Epithelial cell of prostate (primary cell): Measurements from ENCODE around the gene DLG2.
"Not testable (repeated sequence)": the region's sequence is repeated elsewhere in the genome, so short reads cannot be mapped to it uniquely, and the experiment has no call there.

Experiments used
- DNase-seq: peaks from one replicate; pipeline ENCODE4 v3.0.0-alpha.2; 2011; ENCODE audit warnings: low read depth, low spot score
- H3K27ac ChIP-seq: fragments of 450-650 bp; 2 replicates; pipeline ENCODE4 v1.5.1; 2017; ENCODE audit warnings: mild to moderate bottlenecking

The DLG2 gene

DNA sequence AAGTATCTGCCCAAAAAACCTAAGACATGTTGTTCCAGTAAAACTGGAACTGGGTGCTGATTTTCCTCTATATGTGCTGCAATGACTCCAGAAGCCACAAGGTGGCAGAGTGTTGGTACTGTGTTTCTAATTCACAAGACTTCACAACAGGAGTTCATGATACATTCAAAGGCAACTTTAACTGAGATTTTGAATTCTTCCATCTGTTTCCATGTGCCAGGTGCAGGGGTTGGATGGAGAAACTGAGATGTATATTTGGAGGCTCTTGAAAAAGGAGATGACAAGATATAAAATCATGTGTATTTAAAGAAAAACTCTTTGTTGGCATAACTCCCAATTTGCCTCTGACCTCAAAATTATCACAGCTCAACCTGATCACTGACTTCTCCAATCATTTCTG lies 1242.4 kb downstream of the DLG2 start:
- no peak for DNase-seq
- no peak overlapping the region for H3K27ac ChIP-seq

DNA sequence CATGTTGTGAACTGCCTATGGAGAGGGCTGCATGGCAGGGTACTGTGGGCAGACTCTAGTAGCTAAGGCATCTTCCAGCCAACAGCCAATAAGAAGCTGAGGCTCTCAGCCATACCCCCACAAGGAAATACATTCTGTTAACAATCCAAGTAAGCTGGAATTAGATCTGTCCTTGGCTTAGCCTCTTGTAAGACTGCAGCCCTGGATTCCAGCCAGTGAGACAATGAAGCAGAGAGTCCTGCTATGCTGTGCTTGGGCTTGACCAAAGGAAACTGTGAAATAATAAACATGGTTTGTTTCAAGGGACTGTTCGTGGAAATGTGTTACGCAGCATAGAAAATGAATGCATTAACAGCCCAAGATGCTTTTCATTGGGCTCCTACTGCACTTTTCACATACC lies 1243.6 kb downstream of the DLG2 start:
- DNase-seq, result no peak
- H3K27ac ChIP-seq, result no peak overlapping the region

DNA sequence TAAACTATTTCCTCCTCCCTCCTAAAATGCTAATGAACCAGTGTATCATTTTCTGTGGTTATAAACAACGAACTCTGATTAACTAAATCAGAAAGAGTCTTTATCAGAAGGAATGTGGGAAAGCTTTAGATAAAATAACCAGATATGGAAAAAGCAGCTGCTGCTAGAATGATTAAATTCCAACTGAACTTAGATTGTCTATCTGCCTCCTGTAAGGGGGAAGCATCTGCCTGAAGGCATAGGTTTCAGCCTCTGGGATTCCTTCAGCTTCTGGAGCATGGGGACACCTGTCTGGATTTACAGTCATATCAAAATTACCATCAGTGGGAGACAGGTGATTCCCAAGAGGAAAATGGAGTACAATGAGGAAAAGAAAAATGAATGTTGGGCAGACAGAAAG lies 1245.5 kb downstream of the DLG2 start:
- H3K27ac ChIP-seq, result no peak overlapping the region
- DNase-seq, result no peak

DNA sequence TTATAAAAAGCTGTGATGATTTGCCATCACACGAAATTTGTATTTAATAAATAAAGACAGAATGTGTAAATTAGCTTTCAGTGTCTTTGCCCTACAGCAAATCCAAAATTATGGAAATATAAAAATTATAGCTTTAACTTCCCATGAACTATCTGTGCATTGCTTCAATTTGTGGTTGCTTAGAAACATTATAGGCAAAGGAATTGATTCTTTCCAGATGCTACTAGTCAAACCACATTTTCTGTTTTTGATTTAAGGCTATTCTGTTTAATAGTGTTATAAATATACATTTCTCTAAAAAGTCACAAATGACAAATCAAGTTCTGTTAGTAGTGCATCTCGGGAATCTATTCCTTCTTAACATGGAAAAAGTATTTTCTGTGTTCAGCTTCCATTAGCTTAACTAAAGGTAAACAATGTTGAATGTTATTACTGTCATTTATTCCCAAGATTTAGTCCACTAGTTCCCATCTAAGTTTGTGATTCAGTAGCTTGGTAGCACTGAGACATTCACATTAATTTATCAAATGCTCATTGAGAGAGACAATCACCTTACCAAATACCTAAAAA lies 1254.7 kb downstream of the DLG2 start:
- no peak for DNase-seq
- no peak overlapping the region for H3K27ac ChIP-seq

DNA sequence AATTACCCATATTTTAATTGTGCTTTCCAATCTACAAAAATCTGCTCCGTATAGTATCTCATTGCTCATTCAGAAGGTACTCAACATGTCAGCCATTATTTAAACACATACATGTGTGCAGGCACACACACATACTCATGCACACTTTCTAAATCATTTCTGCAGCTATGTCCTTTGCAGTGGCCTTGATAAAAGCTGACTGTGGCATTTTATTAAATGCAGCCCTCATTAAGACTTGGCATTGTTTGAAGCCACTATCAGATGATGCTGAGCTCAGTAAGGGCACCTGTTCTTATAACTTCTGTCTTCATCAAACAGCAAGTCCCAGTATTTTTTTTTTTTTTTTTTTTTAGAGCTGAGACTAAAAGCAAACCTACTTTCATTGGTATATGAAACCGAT lies 1269.1 kb downstream of the DLG2 start:
- DNase-seq, result no peak
- no peak overlapping the region for H3K27ac ChIP-seq

DNA sequence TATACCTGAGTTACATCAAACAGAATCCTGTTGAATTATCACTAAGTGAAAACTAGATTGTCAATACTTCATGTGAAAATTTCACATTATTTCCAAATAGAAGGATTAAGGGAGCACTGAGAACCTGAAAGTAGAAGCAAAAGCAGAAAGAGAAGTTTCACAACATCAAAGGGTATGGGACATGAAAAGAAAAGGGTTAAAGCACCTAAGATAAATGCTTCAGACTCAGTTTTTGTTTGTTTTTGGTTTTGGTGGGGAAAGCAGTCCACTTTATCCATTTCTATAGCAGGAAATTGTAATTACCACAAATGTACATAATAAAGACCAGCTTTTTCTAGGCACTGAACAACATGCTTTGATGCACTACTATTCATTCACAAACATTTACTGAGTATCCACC lies 1271.2 kb downstream of the DLG2 start:
- no peak for DNase-seq
- H3K27ac ChIP-seq, result no peak overlapping the region

DNA sequence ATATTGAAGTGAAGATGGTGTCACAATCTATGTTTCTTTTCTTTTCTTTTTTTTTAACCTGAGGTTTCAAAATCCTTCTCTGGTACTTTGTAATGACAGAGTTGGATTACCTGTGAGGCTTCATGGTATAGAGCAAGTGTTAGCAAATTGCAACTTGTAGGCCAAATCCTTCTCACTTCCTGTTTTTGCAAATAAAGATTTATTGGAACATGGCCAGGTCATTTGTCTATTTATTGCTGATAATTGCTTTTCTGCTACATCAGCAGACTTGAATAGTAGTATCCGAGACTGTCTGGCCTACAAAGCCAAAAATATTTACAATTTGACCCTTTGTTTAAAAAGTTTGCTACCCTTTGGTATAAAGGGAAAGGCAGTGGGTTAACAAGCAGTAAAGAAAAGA lies 1281.5 kb downstream of the DLG2 start:
- DNase-seq, result no peak
- no peak overlapping the region for H3K27ac ChIP-seq

DNA sequence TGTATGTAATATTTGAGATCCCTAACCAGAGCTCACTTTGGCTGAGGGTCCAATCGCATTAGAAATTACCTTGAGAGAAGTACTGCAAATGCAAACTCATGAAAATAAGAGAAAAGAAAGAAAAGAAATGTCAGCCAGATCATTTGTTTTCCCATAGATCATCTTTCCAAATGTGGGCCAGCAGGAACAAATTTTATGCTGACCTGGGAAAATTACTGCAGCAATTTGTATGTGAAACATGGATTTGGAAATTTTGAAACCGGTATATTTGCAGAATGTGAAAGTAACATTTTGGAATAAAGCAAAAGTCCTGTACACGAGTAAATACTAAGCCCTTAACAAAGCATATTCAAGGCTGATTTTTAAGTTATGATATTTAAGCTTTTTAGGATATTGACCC lies 1282.1 kb downstream of the DLG2 start:
- DNase-seq, result no peak
- no peak overlapping the region for H3K27ac ChIP-seq

DNA sequence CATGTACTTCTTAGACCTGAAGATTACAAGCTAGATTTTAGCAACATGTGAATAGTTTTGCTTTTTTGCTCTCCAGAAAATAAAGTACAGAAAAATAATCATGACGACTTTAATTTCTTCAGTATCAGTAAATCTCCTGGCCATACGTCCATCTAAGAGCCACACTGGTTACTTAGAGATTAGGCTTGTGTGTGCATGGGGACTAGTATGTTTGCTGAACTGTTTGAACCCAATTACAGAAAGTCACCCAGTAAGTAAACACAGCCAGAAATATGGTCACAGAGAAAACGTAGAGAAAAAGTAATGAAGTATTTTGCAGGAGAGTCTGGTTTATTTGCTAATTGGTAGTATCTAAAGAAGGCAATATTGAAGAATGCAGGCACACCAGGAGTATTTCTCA lies 1287.3 kb downstream of the DLG2 start:
- H3K27ac ChIP-seq, result no peak overlapping the region
- DNase-seq, result no peak

DNA sequence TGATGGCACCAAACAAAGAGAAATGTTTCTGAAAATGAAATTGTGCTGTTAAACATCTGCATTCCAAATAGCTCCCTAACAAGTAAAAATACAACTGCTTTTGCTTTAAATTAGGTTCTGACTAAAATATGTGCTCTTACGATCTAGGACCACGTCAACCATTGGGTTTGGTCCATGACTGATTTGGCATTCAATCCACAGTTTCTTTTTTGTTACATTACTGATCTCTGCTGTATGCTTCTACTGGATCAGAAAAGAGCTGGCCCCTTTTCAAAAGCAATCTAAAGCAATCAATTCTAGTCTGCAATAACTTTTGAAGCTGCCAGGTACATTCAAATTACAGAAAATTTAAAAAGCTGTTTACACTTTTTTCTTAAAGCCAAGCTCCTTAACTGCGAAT lies 1293.9 kb downstream of the DLG2 start:
- no peak for DNase-seq
- no peak overlapping the region for H3K27ac ChIP-seq

DNA sequence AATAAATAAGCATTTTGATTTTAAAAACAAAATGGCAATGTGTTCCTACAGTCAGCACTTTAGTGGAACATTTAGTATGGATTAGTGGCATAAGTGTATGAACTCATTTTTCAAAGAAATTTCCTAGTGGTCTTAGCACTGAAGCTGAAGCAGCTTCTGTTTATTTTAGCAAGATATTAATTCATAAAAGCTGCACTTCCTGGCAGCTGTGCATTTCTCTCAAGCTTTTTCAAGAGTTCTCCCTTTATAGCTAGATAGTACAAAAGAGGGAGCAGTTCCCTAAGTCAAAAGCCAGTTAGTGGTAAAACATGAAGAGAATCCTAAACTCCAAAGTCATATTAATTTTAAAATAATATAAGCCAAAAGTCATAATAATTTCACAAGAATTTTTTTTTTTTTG lies 1304.9 kb downstream of the DLG2 start:
- no peak overlapping the region for H3K27ac ChIP-seq
- DNase-seq, result no peak

DNA sequence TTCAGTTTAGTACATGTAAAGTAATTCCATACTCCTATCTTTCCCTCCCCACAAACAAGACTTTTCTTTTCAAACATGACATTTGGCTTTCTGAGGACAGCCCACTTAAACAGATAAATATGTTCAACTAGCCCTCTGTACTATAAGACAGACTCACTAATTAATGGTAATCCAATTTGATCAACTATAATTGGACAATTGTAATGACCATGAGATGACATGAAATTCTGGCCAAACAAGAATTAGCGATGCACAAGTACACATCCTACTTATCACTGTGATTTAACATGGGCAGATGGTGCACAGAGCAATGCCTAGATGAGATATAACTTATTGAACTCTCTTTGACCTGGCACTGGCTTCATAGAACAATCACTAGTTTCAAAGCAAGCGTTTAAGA lies 1307.3 kb downstream of the DLG2 start:
- no peak overlapping the region for H3K27ac ChIP-seq
- no peak for DNase-seq

DNA sequence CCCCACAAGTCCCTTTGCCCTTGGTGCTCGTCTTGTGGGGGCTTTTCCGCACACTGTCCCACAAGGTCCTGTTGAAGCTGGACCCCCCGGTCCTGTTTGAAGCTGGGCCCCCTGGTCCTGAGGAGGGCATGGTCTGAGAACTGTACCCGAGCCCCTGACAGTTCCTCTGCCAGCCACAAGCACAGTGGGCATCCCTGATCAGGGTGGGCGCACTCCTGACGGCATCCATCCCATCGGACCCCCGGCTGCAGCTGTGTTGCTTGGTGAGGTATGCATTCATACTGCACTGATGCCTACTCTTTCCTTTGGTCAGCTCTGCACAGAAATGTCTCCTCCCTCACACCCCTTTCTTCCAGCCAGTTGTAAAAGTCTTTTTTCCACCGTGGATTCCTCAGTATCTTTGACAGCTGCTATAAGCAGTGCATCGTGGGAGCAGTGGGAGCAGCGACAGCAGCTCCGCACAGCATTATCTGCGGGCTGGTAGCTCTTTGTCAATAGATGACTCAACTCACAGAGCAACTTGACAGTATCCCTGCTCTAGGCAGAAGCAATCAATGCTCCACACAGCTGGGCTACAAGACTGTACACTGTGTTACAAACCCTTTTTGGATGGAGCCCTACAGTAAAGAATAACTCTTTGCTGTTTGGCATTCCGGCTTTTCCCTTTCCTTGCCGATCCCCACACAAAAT lies 1310.1 kb downstream of the DLG2 start:
- no peak overlapping the region for H3K27ac ChIP-seq
- DNase-seq, result no peak

DNA sequence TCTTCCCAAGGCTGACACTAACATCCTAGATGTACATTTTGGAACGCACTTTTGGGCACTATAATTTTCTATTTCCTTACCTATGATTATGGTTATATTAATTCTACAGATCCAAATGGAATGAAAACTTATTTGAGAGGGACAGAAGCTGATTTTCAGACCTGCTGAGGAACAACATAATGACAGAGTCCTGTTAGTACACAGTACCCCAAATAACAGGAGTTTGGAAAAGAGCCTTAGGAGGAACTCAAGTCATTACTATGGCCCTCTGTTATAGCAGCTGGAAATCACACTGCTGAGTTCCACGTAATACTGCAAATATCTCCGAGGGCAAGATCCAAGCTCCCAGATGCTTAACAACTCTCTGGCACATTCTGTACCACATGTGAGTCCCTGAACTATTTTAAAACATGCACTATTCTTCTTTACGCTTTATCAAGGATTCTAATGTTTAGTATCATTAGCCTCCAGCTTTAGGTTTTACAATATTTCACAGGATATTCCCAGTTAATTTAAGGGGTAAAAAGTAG lies 1313.2 kb downstream of the DLG2 start:
- no peak overlapping the region for H3K27ac ChIP-seq
- DNase-seq, result no peak

DNA sequence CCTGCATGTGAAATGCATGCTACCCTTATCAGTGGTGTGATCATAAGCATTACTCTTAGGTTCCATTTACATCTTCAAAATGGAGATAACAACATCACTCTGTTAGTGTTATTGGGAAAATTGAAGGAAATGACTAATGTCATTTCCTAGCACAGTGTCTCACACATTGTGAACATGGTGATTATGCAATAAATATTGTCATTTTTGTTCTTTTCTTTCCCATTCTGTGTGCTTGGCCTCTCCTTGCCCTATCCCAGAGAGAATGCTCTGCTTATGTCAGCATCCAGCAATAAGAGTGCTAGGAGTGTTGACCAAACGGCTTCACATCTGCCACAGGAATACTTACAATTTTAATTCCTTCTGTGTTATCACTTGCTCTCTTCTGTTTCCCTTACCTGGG lies 1316.9 kb downstream of the DLG2 start:
- no peak for DNase-seq
- H3K27ac ChIP-seq, result no peak overlapping the region

DNA sequence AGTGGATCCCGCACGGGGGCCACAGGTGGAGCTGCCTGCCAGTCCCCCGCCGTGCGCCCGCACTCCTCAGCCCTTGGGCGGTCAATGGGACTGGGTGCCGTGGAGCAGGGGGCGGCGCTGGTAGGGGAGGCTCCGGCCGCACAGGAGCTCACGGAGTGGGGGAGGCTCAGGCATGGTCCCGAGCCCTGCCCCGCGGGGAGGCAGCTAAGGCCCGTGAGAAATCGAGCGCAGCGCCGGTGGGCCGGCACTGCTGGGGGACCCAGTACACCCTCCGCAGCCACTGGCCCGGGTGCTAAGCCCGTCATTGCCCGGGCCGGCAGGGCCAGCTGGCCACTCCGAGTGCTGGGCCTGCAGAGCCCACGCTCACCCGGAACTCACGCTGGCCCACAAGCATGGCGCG lies 1318.7 kb downstream of the DLG2 start:
- H3K27ac ChIP-seq, DNase-seq: not testable (repeated sequence)

DNA sequence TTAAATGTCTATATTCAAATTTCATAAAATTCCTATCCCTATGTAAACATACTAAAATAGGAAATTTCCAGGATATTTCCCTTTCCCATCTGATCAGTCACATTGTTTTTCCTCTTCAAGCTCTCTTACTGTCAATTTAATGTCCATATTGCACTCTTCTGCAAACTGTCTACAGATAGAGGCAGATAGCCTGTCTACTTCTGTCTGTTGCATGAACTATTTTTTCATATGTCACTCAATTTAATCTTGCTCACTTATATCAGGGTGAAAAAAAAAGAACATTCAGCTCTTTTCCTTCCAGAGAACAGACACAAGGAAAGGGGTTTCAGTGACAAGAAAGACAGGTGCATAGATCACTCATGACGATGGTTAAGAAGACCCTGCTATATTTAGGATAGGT lies 1327.1 kb downstream of the DLG2 start:
- DNase-seq, result no peak
- H3K27ac ChIP-seq, result no peak overlapping the region

DNA sequence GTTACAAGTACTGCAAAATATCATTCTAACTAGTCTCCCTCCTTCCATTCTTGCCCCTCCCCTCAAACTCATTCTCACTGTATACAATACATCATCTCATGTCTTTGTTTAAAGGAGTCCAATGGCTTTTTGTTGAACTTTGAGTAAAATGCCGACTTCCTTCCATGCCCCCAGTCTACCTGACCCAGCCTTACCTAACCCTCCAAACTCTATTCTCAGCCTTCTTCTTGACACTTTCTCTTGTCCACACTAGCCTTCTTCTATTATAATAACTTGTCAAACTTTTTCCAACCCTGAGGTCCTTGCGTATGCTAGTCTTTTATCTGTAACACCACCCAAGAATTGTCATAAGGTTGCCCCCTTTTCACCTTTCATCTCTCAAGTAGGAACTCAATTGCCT lies 1329.6 kb downstream of the DLG2 start:
- no peak overlapping the region for H3K27ac ChIP-seq
- DNase-seq, result no peak

DNA sequence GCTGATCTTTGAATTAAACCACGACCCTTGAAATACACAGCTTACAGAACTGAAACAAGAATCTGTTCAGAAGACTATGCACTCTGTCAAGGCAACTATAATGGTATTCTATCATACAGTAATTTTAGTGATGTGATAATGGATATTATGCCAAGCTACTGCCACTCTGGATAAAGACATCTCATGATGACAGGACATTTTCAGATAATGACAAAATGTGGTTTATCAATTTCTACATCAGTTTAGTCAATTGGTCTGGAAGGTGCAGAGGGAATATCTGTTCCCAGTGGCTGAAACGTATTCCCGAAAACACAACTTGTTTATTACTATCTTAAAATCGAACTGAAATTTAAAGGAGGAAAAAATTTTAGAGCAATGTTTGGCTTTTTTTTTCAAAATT lies 1331.3 kb downstream of the DLG2 start:
- H3K27ac ChIP-seq, result no peak overlapping the region
- DNase-seq, result no peak

DNA sequence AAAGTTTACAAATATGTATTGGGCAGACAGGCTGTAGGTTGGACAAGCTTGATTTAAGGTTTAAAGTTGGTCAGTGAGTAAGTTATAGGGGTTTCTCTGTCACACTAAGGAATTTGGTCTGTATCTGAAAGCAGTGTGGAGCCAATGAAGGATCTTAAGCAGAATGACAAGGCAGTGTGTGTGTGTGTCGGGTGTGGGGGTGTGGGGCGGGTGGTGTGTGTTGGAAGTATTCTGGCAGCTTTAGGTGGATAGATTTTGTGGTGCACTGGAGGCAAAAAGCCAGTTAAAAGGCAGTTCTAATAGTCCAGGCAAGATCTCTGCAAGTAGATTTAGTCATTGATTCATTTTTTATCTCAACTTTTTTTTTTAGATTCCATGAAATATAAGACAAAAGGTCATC lies 1334.2 kb downstream of the DLG2 start:
- H3K27ac ChIP-seq, result no peak overlapping the region
- DNase-seq, result no peak

DNA sequence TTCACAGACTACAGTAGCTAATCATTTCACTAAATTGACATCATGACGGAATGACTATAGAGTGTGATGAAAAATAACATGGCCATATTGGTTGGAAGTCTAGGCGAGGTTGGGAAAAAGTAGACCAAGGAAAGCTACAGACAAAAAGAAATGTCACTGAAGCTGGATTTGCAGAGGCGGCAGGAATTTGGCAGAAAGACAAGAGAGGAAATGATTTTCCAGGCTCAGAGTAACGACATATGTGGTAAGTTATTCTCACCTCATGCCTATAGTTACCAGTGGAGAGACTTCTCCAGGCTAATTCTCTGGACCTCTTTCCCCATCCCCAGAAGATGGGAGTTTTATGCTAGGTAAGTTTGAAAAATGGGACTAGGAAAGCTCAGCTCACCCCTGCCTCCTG lies 1335.1 kb downstream of the DLG2 start:
- DNase-seq, result no peak
- H3K27ac ChIP-seq, result no peak overlapping the region

DNA sequence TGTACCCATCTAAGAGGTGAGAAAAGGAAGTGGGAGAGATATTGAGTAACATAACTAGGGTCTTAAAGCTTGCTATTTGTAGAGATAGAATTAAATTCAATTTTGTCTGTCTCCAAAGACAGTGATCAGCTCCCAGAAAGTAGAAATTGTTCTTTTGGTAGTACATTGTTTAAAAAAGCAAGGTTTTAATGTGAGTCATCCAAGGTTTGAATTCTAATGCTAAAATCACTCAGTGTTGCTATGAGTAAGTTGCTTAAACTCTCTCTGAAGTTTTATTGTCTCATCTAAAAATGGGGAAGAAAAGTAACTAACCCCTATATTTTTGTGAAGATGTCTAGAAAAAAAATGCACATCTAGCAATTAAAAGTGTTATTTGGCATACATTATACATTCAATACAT lies 1336.5 kb downstream of the DLG2 start:
- DNase-seq, result no peak
- H3K27ac ChIP-seq, result no peak overlapping the region
